DMS114 treated with DMSO at 0.1 percent for 48 hours (cell line): ENCODE data around the gene LONP2.
A peak's percentile ranks its signal among the peaks of the same experiment; 100 is the strongest.
"Not testable (repeated sequence)": the region's sequence is repeated elsewhere in the genome, so short reads cannot be mapped to it uniquely, and the experiment has no call there.

ENCODE experiments used
- DNase-seq: peaks from one replicate; lab custom pipeline; 2025; ENCODE audit not compliant: unreplicated experiment; lab: John Stamatoyannopoulos, UW

The LONP2 gene

DNA sequence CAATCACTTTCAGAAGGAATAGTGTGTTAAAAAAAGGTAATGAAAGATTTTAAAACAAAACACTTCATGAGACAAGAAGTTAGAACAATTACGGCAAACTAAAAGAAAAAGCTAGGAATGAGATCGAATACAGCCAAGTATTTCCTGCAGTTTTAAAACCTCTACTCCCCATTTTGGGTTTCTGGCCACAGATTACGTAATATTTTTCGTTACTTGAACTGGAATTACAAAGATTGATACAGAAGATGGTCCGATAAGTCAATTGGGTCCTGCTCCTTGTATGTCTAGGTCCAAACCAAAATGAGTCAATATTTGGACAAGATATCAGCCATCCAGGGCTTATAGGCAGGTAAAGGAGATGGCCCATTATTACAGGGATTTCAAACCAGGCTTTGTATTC lies 88.9 kb downstream of the LONP2 start:
- DNase-seq, result no peak

- DNase-seq, result no peak
Measured at GRCh38 chr16:48334325-48334724, 90.2 kb downstream of the LONP2 start.

GRCh38 chr16:48335961-48336360 lies 91.9 kb downstream of the LONP2 start:
- no peak for DNase-seq

- DNase-seq, result no peak
Measured at GRCh38 chr16:48340054-48340453, 96.0 kb downstream of the LONP2 start.

GRCh38 chr16:48342591-48342990 lies 98.5 kb downstream of the LONP2 start:
- DNase-seq, result no peak

GRCh38 chr16:48347191-48347865 lies 103.2 kb downstream of the LONP2 start:
- no peak for DNase-seq

- no peak for DNase-seq
Measured at GRCh38 chr16:48347980-48348379, 103.9 kb downstream of the LONP2 start.

DNA sequence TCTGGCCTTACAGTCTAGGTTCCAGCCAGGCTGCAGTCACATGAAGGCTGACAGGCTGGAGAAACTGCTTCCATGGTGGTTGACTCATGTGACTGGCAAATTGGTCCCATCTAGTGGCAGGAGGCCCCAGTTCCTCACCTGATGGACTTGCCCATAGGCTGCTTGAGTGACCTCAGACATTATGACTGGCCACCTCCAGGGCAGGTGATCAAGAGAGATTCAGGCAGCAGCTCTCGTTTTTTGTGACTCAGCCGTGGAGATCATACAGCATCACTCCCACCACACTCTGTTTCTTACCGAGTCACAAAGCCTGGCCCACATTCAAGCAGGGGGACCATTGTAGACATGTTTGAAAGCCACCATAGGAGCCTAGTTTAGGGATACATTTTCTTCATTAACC lies 106.6 kb downstream of the LONP2 start:
- DNase-seq, result no peak

DNA sequence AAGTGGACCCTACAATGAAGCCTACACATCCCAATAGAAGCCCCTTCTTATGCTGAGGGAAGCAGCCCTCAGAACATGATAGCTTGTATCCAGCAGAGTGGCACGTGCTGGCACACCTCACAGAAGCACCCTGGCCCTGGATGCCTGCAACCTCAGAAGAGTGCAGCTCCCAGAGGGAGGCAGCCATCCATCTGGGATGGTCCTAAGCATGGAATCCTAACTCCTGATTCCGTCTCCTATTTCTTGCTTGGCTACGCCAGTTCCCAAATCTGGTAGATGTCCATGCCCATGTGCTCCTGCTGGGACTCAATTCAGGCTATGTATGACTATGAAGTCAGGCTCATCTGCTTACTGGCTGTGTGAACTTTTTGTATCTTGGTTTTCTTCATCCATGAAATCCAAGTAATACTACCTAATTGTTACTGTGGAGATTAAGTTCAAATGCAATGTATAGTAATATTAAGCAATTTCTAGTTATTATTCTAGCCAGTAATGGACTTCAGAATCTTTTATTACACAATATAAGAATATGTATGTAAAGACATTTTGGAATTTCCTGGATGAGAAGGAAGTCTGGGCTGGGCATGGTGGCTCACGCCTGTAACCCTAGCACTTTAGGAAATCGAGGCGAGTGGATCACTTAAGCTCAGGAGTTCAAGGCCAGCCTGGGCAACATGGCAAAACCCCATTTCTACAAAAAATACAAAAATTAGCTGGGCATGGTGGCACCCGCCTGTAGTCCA lies 108.7 kb downstream of the LONP2 start:
- DNase-seq, result no peak

- DNase-seq, result peak; percentile 72
Measured at GRCh38 chr16:48353565-48354163, 109.6 kb downstream of the LONP2 start.

- DNase-seq, result not testable (repeated sequence)
Measured at GRCh38 chr16:48354385-48354784, 110.3 kb downstream of the LONP2 start.

- DNase-seq, result no peak
Measured at GRCh38 chr16:48354877-48355855, 111.1 kb downstream of the LONP2 start.

DNA sequence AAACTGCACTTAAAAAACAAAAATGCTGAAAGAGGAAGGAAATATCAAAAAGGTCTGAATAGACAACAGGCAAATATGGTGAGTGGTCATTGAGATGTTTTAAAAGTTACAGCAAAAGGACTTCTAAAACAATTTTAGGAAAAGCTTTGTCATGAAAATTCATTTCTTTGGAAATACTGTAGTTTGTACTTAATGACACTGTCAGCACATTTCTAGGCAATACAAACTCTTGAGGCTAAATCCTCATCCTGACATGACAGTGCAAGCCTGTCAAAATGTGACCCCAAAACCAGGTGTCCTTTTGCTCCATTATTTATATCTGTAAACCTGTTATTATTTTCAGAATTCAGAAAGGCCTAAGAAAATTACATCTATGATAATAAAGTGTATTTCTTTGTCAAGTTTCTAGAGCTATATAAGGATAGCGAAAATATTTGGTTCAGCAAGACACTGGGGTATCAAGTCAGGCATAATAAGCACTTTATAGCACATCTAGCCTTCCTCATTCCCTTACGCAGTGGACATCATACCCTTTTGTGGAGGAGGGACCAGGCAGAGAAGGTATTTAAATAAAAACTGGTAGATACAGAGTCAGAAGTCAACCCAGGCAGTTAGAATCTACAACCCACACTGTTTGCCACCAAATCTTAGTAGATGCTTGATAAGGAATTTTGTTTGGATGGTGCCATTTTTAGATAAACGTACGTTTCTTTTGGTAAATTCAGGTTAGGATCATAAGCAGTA lies 112.7 kb downstream of the LONP2 start:
- no peak for DNase-seq

GRCh38 chr16:48358419-48358818 lies 114.3 kb downstream of the LONP2 start:
- no peak for DNase-seq

- no peak for DNase-seq
Measured at GRCh38 chr16:48359983-48360382, 115.9 kb downstream of the LONP2 start.

DNA sequence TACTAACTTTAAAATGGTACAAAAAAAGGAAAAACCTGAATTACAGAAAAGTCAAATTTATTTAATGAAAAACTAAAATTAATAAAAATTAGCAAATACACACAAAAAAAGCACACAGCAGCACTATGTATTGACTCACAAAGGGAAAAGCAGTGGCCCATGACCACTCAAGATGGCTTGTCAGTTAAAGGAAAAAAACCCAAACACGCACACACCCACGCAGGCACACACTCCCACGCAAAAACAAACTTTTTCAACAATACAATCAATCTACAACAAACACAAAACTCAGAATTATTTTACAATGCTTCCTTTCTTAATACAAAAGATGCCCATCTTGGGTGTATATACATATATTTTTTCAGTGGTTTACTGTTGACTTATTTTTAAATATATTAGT lies 116.9 kb downstream of the LONP2 start:
- DNase-seq, result no peak

GRCh38 chr16:48361540-48362144 lies 117.5 kb downstream of the LONP2 start:
- no peak for DNase-seq

- DNase-seq, result peak; percentile 44
Measured at GRCh38 chr16:48365025-48365600, 121.0 kb downstream of the LONP2 start.

DNA sequence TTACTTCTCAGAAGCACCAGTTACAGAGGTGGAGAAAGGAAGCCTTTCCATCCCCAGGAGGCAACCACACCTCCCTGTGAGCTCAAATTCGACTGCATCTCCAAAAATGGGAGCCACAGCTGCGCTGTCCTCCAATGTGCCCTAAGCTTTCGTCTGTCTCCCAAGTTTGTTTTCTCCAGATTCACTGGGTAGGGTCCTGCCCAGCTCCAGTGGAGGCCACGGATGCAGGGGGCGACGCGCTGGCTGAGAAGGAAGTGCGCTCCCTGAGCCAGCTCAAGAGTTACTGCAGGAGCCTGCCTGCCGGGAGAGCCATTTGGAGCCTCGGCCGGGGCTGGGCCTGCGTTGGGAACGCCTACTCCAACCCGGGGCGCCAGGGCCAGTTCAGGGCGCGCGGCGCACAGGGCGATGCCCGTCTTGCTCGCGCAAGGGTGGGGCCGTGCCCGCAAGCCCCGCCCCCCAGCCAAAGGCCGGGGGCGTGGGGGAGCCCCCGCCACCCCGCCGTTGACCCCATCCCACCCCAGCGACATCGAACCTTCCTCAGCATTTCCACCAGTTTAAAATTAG lies 121.6 kb downstream of the LONP2 start:
- peak; percentile 84 for DNase-seq
